ENCODE measurements around the gene SYCP1.

GRCh38 chr1:114861384-114861783 is 6.7 kb downstream of the SYCP1 start:
- TF ChIP-seq SRF (IDR thresholded peaks at IDR 0.05; ENCODE audit: low read depth in 2 of 2, low read length in 2 of 2) = no peak
- TF ChIP-seq PML (IDR thresholded peaks at IDR 0.05; ENCODE audit: low read length) = no peak
- no peak for TF ChIP-seq CTCF (IDR thresholded peaks at IDR 0.05 in 2 of 3, conservative IDR thresholded peaks at IDR 0.05 in 1 of 3; ENCODE audit: control insufficient read depth in 2 of 3, extremely low read depth in 1 of 3, insufficient read depth in 1 of 3, low read depth in 3 of 3, low read length in 3 of 3)
- TF ChIP-seq IKZF1 (conservative IDR thresholded peaks at IDR 0.05) = no peak
